Activated effector memory CD4-positive, alpha-beta T cell treated with anti-CD3 and anti-CD28 coated beads, Interleukin-2, amount 50 U/mL, for 16 hours (primary cell): ENCODE data around the gene COL12A1.

Experiments
- DNase-seq: peaks from one replicate; pipeline ENCODE4 v3.0.0-alpha.2; 2020

Gene COL12A1

DNA sequence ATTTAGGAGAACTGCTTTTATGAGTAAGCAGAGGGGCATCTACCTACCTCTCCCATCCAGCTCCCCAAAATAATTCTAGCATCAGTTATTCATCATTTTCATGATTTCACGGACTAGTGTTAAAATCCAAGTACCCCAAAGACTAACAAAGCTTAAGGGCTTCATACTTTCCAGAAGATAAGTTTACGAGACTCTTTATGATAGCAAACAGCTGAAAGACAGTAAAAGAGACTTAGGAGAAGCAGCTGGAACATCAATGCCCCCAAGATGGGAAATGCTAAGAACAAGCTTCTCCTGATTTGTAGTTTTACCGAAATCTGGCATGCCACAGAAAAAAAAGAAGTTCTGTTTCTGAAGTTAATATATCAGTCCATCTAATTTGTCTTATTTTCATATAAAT, 70.0 kb downstream of the COL12A1 start:
- no peak for DNase-seq

DNA sequence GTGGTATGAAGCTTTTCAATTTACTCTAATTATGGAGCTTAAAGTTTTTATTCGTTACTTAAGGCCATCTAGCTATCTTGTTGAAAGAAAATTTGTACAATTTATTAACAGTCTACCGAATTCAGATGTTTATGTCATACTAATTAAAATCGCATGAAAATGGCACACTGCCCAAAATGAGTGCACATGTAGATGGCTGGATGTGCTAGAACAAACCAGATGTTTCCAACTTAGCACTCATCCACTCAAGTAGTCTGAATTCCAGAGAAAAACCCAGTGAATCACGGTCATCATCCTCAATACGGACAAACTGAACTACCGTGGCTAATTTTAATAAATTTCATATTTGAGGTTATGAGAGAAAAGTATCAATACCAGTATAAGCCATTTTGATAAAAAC, 70.4 kb downstream of the COL12A1 start:
- no peak for DNase-seq

DNA sequence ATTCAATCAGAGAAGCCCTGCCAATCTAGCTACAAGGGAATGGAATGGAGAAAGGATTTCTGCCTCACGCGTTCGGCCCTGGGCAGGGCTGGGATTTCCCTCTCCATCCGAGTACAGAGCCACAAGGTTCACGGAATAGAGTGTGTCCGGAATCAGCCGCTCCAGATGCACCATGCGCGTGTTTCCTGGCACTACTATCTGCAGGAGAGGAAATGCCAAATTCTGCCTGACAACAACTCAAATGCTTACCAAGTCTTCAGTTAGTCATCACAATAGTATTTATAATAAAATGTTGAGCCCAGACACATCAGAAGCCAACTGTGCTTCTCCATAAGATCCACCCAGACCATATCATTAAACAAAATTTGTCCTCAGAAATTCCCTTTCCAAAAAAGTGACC, 75.1 kb downstream of the COL12A1 start:
- DNase-seq = no peak

DNA sequence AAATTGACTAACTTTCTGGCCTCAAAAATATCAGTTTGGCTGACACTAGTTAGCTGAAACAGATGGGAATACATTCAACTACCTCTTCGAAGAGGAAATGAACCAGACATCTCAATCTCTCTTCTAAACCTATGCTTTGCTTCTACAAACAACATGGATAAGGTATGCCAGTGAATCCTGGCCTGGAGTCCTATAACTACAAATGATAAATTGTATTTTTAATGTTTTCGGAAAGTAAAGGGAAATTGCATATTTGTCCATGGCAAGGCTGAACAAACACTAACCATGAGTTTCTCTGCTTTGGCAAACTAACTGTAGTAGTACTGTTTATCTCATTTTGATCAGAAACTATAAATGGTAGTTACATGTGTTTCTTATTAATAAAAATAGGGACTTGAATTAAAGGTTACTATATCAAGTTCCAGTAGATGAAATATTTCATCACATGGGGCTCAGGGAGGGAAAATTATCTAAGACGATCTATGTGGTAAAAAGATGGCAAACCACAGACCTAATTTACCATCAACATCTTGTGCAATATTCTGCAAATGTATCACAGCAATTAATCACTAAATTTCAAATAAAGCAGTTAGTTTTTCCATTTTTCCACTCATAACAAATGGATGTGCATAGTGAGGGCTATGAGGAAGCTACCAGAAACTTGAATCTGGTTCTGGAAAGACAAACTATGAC, 76.8 kb downstream of the COL12A1 start:
- no peak for DNase-seq

DNA sequence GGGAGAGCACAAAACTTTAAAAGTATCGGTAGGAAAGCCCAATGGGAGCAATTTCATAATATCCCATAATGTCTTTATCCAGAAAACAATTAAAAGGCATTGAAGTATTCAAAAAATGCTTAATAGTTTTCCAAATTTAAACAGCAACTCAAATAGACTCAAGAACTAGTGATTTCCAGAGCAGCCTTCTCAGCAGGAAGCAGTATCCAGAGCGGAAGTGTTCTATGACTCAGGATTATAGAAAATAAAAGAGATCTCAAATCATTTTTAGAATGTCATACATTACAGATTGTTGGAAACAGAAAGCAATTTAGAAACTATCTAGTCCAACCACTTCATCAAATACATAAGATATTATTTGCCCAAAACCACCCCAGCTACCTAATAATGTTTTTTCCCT, 79.3 kb downstream of the COL12A1 start:
- no peak for DNase-seq

DNA sequence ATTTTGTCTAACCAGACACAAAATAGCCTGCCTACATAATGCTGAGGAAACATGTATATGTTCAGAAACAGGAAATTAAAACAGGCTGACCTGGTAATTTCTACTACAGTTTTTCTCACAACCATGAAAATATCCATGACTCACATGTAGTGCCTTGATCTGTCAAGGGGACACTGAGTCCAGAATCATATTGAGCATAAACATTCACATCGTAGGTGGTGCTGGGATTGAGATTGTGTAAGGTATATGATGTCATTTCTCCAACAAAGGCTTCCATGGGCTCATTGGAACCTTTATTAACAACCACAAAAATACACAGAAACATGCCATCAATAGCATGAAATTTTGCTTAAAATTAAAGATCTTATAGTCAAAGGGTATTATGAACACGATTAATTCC, 80.9 kb downstream of the COL12A1 start:
- DNase-seq = no peak

DNA sequence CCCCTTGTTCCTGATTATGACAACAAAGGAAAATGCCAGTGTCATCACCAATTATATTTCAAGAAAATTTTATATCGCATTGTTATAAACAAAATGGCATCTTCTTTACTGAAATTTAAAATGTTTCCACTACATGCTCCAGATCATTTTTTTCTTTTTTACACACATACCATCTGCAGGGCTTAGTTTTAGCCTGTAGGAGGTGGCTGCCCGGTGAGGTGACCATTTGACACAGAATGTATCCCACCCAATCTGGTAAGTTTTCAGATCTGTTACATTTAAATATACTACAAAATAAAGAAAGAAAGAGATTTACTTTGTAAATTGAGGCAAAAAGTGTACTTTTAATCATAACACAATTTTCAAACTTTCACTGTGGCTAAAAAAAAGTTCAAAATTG, 81.8 kb downstream of the COL12A1 start:
- no peak for DNase-seq

DNA sequence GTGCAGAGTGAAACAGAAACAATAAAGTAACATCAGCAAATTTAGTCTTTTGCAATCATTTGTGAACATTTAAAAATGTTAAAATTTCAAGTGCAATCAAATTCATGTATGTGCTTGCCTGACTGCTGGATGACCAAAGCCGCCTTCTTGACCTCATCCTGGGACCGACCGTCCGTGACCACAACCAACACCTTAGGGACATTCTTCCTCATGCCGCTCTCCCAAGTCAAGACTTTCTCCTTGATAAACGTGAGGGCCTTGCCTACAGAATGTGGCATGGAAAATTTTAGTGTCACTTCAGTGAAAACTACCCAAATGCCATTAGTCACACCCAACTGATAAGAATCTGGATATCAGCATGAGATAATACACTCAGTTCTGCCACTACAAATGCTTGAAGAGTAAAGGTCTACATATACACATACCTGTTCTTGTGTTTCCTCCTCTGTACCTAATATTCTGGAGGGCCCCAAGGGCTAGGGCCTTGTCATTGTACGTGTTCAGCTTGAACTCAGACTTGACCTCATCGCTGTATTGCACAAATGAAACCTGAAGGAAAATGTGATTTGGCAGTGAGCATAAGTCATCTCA, 86.8 kb downstream of the COL12A1 start:
- DNase-seq = no peak

DNA sequence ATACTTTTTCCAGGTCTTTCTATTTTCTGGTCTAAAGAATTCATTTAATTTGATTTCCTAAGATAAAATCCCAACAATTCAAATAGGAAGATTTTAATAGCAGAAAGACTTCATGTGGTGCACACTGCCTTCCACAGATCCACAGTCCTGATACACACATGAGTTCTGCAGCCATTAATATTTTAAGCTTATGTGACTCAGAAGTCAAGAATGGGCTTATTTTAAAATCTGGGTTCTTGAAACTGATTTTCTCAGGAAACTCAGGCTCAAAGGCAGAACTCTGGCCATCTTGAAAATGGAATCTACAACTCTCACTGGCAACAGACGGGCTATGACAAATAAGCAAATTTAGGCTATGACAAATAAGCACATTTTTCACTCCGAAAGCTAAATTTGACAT, 88.2 kb downstream of the COL12A1 start:
- DNase-seq = no peak

DNA sequence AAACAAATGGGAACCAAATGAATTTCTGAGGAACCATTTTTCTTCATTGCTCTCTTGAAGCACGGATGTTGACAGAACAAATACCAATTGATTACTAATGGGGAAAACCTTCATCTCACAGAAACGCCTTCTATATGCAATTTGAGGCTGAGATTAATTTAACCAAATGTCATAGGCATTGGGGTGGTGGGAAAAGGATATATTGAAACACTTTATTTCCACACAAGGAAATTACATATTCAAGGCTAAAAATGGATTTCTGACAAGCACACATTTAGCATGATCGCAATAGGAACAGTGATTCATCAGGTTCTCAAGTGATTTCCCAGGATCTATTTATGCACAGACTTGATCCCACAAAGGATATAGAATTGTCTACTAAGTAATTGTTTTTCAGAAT, 88.9 kb downstream of the COL12A1 start:
- DNase-seq = no peak

DNA sequence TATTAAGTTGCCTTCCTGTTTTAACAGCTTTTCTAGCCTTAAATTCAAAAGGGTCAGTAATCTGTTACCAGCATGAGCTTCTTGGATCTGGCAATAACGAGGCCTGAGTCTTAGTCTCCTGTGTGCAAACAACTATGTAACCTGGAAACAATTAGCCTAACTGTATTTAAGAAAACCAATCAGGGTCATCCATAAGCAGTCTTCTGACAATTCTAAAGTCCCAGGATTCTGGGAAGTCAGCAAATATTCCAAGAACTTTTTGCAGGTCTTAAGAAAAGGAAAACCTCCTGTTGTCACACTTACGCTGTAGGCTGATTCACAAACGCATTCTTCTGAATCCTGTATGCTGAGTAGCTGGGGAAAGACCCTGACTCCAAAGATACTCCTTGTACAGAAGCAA, 90.4 kb downstream of the COL12A1 start:
- no peak for DNase-seq

DNA sequence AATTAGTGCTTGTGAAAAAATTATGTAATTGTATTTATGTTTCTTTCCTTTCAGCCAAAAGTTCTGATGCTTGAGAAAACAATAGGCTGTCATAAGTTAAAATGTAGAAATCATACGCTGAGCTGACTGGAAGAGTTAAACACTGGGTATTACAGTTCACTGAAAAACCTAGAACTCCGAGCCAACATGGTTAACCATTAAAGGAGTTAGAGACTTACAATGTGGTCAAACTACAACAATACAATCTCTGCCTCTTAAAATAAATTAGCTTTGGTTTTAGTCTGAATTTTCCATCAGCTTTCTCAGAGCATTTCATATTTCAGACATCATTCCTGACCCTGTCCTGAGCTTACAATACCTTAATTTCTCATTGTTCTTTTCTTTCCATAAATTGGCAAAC, 91.0 kb downstream of the COL12A1 start:
- no peak for DNase-seq

DNA sequence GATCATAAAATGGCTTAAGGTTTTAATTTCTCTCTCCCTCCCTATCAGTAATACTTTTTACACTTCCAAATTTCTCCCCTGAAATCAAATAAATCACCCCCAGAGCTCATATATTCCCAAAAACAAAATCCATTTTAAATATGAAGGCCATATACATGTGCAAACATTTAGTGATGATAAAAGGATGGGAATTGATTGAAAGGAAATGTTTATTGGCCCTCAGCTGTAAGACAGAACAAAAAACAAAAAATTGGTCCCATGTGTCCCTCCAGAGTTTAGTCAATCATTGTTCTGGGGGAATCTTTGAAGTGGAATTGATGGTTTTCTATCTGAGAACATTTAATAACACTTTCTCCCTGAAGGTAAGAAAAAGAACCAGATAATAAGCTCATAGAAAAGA, 91.7 kb downstream of the COL12A1 start:
- DNase-seq = no peak

DNA sequence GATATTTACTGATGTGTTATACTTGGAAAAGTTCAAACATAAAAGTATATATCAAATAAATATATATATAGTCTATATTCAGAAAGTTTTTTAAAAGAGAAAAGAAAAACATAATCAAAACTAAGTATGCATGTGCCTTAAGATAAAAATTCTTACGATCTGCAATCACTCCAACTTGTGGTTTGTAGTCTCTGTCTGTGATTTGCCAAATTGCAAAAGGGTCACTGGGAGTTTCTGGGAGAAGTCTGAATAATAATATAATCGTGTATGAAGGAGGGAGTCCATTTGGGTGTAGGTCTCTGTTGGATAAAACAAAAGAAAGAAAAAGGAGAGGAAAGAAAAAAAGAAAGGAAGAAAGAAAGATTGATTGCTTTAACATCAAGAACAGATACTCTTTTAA, 92.4 kb downstream of the COL12A1 start:
- no peak for DNase-seq

DNA sequence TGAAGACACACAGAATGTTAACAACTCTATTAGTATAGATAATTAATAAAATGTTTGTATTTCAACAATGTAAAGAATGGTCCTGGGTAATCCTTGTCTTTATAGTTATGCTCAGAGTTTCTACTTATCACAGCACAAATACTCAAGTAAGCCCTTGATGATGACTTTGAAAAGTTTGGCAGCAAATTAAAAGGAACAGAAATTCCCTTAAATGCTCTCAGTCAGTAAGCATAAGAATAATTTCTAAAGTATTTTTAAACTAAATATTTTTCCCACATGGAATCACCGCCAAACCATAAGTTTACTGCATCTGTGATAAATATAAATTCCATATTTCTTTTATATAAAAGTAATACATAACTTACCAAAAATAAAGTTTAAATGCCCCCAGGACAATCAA, 96.1 kb downstream of the COL12A1 start:
- DNase-seq = no peak

DNA sequence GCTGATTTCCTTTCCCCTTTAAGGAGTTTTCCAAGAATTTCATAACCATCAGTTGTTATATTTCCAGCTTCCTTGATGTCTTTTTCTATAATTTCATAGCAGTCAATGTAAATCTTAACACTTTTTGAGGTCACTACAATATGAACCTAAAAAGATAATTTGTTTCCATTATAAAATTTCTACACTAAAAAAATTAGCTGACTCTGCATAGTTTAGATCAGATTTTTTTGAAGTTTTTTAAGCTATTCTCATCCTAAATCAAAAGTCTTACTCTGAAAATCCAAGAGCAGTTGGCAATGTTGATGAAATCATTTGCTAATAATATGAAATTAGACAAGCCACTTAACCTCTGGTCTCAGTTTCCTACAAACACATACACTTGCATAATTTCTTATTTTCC, 96.8 kb downstream of the COL12A1 start:
- DNase-seq = no peak

DNA sequence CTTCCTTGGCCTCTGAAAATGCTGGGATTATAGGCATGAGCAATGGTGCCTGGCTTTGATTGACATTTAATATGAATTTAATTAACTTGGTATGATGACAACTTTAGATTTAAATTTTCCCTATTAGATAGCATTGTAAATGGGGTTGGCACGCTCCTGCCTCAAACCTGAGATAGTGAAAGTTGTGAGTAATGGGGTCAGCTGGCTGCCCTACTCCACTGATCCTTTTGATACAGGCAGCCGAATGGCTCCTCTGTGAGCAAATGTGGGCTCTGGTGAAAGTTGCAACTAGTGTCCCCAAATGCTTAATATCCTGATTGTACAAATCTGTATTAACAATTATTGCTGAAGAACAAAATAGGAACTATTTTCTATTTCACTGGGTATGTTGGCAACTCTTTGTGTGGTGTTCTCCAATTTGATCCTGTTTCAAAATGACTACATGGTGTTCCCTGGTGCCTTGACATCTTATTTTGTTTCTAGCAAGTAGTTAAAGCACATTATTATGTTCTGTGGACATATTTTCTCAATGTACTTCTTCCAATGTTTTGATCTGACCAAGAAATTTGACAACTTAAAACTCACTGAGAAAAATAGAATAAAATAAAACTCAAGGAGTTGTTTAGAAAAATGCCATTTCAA, 97.4 kb downstream of the COL12A1 start:
- DNase-seq = no peak

DNA sequence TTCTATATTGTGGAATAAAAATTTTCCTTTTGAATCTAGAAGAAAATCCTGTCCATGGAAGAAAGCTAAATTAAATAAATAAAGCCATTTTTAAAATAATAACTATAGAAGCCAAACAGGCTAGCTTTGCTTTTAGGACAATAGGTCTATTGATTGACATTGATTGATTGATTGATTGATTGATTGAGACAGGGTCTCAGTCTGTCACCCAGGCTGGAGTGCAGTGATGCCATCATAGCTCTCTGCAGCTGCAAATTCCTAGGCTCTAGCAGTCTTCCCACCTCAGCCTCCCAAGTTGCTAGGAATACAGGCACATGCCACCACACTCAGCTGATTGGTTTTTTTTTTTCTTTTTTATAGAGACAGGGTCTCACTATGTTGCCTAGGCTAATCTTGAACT, 97.9 kb downstream of the COL12A1 start:
- no peak for DNase-seq

DNA sequence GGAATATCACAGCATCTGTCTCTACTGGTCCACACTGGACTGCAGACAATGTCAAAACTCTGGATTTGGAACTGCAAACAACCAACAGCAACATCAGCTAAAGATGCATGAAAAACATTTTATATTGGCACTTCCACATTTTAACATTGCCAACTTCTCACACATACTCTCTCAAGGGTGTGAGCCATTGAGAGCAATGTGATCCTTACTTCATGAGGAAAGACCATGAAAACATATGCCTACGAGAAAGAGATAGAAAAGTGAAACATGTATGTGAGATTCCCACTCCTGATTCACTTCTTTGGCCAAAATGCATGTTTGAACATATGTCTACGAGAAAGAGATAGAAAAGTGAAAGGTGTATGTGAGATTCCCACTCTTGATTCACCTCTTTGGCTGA, 99.4 kb downstream of the COL12A1 start:
- DNase-seq = no peak

DNA sequence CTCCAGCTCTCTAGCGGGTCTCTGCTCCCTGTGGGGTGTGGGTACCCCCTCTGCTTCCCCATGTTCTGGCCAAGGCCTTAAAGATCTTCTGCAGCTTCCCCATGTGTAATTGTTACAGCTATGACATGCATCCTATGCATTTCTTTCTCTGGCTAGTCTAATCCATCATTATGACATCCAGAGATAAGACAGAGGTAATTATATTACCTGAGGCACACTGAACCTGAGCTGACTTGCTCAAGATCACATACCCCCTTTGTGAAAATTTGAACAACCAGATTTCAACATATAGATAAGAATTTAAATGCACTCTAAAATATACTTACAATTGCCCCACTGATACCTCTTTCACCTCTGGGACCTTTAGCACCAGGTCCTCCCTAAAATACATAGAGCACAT, 102.4 kb downstream of the COL12A1 start:
- no peak for DNase-seq

DNA sequence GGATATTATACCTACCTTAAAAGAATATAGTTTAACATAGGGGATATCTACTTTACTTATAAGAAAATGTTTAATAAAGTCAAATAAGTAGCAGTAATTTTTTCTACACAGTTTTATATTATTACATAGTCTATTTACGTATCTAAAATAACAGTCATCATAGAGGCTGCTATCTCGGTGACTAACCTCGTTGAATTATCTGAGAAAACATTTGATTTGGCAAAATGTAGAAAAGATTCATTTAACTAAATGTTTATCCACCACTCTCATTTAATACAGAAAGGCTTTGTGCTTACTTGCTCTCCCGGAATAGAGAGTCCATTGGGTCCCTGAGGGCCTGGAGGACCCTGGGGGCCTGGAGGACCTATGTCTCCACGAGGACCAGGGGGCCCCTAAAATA, 103.6 kb downstream of the COL12A1 start:
- DNase-seq = no peak

DNA sequence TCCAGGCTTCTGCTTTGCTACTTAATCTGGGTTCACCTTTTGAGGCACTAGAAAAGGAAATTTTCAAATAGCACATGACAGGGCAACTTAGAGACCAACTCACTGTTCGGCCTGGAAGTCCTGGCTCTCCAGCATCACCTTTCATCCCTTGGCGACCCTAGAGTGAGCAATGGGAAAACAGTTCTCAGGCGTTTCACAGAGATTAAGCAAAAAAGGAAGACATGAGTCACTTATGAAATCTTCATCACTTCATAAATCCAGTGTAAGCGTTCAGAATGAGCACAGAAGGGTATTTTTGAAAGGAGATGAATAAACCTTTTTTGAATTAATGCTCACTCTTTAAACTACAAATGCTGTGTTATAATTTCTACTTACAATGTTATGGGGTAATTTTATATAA, 104.0 kb downstream of the COL12A1 start:
- no peak for DNase-seq

DNA sequence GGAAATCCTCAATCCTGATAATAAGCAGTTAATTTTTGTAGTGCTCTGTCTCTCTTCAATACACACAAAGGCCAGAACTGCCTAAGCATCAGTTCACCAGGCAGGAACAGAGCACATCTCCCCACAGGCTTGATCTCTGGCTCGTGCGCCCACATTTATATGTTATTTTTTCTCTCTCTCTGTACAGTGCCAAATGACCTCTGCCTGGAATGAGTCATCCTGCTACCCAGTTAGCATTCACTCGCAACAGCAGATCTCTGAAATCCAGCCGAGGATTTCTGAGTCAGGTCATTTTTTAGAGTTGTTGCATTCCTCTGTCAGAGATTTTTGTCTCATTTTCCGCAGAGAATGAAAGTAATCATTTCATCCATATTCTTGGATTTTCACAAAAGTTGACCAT, 107.1 kb downstream of the COL12A1 start:
- no peak for DNase-seq

DNA sequence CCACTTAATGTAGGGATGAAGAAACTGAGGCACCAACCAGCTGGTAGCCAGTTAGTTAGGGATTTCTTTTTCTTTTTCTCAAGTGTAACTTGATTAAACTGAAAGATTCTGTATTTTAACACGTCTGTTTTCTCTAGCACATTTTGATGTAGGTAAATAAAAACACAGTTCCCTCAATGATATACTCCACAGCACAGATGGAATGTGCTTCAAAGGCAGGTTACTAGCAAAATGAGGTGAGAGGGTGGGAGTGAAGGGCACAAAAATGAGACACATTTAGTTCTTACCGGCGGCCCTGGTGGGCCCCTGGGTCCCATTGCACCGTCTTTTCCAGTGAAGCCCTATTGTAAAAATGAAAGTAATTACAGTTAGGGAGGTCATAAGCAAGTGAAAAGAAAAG, 108.9 kb downstream of the COL12A1 start:
- no peak for DNase-seq
